Stimulated activated CD4-positive, alpha-beta T cell treated with anti-CD3 and anti-CD28 coated beads, TNF-alpha, amount 100 ng/mL, for 1 hour (primary cell): Measurements from ENCODE around the gene WWOX.

Experiments used
- DNase-seq, 3 donors: peaks; one replicate each; pipeline ENCODE4 v3.0.0-alpha.2; 2020; ENCODE audit warnings: low read depth in 3 of 3, low spot score in 1 of 3

Gene WWOX

DNA sequence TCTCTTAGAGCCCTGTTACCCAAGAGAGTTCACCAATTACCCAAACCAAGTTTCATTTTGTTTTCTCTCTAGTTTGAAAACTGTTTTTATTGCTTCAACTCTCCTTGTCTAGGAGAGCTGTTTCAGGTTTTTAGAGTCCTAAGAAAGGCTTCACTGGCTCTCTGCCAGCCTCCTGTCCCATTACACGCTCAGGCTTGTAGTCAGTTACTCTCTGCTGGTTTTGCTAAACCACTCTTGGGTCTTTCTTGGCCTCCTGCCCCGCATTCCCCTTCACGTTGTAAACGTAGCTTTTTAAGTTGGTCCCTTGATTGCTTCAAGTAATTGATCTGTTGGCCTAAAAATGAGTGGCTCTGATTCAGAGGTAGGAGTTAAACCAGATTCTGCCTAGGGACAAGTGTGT is 972.0 kb downstream of the WWOX start:
- DNase-seq: no peak

DNA sequence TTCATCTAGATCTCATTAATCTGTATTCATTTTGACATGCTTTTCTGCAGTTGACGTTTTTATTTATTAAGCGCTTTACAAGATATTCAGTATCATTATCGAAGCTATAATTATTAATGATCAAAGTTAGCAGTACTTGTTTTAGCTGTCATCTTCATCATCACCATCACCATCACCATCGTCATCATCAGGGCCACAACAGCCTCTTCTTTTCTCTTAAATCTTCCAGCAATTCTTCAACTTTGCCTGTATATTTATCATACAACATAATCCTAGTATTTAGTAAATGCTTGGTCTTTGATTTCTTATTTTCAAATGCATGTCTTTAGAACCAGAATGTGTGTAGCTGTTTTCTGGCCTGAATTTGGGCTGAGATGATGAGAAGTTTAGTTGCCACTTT is 973.1 kb downstream of the WWOX start:
- no peak for DNase-seq

DNA sequence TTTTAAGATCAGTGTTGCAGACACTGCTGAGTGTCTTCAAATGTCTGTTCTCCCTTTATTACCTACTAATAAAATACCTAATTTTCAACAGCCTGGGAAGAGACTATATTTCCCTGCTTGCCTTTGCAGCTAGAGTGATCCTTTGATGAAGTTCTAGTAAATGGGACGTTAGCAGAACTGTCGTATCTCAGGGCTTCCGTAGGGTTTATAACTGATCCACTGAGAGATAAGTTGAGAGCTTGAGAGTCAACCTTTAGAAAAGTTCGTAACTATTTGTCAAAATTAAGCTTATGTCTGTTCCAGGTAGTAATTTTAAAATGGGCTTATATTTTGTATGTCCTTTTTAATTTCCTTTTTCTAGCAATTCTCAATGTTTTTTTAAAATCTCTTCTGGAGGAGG is 974.1 kb downstream of the WWOX start:
- no peak for DNase-seq

DNA sequence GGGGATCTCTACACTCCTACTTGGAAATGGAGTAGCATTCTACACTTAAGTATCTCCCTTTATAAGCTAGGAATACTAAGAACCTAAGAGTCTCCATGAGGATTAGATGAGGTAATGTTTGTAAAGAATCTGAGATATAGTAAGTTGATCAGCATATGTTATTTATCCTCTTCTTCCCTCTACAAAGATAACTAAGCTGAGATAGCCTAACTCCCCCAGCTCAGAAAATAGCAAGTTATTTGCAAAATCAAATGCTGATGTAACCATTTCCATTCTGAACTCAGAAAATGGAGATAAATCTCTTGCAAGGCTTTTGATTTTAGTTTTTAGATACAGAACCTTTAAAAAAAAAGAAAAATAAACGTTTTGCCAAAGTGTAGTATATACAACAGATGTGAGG is 975.1 kb downstream of the WWOX start:
- no peak for DNase-seq

DNA sequence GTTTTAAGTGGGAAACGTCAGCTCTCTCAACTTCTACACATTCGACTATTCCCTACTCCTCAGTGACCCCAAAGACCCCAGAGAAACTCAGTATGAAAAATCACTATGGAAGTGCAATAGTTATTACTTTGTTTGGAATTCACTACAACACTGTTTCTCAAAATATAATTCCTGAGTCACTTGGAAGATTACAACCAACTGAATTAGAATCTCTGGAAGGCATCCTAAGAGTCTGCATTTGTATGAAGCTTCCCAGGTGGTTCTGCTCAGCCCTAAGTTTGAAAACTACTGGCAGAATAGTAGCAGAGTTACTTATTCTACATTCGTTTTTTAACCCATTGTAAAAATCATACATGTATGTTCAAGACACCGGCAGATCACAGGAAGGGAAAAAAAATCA is 975.5 kb downstream of the WWOX start:
- DNase-seq: no peak

DNA sequence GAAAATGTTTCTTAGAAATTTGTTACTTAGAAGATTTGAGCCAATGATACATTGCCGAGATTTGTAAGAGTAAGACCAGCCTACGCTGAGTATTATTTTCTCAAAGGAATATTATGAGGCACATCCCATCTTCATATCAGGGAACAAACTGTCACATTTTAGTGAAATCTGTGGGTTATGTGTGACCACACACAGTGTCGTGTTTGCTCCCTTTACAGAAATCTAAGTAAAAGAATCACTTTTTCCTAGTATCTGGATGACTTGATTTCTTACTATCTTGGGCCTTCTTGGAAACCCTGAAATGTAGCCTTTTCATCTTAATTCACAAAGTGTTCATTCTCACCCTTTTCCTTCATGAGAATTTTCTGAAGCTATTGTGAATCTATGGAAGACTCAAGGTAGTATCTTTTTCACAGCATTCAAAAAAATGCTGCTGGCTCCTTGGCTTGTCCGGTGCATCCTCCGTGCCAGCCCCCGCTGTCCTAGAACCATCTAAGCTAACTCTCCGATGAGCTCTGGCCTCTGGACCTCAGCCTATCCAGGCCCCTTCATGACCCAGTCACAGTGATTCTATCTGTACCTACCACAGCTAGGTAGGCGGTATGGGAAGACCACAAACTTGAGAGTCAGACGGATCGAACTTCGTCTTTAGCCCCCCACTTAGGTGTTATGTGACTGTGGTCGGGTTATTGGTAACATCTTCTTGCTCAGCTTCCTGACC is 976.8 kb downstream of the WWOX start:
- DNase-seq: no peak

DNA sequence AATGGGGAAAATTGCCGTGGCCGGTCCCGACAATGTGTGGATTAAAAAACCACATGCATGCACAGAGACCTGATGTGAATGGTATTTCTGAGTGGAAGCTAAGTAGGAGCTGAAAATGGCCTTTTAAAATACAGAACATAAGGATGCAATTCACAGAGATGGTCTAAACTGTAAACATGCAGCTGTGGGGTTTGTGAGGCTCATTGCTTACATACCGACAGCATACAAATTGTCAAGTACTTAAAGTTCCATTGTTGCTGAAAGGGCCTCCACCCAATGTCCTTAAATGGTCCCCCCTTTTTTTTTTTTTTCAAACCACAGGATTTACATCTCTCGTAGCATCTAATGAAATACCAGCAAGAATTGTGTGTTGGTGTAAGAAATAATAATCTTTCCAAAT is 977.9 kb downstream of the WWOX start:
- DNase-seq: no peak

DNA sequence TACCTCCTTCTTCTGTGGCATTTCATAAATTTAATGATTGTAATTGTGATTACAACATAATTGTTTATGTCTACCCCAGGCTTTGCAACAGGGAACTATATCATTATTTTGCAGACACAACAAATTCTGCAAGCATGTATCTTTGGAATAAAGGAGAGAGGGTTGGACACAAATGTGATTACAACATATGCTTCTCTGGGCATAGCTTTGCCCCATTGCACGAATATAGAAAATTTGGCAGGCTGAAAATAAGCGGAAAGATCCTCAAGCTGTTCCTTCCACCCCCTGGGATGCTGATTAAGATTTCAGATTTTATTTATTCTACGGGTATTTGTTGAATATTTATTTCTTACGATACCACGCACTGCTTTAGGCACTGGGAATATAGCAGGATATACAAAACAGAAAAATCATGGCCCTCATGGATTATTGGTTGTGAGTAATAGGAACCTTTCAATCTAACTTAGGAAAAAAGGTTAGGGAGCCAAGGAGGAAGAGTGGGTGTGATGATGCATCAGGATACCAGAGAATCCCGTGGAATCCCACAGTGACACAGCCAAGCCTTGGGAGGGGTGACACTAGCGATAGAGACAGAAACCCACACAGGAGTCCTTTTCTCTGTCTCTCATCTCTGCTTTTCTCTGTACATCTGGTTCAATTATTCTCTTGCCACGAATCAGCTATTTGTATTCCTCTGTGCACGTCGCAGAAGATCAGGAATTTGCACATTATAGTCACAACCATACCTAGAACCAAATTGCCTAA is 980.4 kb downstream of the WWOX start:
- no peak for DNase-seq

DNA sequence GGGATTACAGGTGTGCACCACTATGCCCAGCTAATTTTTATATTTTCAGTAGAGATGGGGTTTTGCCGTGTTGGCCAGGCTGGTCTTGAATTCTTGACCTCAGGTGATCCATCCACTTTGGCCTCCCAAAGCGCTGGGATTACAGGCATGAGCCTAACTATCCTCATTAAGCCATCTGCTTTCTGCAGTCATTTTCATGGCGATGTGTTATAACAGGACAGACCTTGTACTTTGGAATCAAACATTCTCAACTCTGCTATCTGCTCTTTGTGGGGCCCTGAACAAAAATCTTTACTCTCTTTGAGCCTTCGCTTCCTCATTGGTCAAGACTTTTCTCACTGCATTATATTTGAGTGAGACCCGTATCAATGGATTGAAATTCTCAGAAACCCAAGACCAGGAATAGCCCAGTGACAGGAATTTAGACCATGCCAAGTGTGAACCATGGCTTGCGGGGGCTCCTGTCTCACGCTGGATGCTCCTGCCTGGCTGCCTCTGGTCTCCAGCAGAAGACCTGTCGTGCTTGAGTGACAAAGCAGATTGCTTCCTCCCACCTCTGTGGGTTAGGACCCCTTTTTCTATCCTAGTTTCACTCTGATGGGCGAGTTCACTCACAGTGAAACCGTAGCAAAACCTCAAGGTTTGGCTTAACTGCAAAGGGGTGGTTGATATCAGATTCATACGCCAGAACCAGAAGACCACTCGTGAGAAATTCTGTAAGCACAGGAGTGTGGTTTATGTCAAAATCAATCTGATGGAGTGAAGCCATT is 982.0 kb downstream of the WWOX start:
- no peak for DNase-seq

DNA sequence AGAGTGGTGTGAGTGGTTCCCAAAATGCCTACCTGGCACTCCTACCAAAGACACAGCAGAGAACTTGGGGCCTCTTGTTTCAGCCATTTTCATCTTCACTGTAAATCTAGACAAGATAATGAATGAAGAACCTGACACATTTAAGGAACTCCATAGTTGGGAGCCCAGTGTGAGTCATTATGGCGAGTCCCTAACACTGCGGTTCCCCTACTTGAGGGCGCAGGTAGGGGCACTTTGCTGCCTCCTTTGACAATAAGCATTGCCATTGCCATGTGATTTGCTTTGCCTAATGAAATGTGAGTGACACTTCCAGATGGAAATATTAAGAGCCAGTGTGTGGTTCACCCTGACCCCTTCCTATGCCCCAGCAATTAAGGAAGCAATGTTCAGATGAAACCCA is 983.5 kb downstream of the WWOX start:
- no peak for DNase-seq

DNA sequence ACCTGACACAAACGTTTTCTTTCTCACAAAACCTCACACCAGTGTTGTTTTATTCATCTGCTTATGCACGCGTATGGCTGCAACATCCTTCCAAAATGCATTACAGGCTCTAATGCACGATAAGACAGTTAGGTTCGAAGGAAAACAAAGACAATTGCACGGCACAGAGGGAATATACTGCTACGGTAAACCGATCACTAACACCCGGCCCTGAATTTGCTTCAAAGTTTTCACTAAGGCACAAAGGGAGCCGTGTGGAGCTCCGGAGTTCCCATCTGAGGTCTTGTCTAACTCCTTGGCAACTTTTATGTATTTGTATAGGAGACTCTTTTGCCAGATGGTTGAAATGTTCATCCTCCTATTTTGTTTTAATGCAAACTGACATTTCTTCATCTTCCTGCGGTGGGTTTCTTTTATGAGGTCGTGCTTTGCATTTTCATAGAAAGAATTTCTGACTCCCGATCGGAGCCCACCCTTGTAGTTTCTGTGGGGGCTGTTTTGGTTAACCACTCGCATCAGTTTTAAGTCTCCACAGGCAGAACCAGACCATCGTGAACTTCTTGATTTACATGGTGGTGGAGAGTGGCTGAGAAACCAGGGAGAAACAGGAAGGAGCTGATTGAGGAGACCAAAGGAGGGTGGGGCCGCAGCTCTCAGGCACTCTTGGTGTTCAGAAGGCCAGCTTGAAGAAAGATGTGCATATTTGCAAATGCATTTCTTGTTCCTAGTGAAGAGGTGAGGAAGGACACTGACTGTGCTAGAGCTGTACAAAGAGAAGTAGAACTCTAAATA is 984.2 kb downstream of the WWOX start:
- no peak for DNase-seq

DNA sequence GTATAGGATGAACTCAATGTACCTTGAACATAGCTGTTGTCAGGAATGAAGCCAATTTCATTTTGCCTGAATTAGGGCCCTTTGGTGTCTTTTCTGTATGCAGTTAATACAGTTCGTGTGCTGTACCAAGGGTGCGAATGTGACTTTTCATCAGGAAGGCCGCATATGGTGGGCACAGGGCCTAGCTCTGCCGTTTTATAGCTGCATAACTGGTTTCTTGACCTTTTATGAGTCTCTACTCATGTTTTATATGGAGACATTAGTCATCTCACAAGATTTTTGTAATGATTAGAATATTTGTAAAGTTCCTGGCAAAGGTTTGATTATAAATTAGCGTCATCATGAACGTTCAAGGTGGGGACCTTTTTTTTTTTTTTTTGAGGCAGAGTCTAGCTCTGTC is 989.5 kb downstream of the WWOX start:
- DNase-seq: no peak

DNA sequence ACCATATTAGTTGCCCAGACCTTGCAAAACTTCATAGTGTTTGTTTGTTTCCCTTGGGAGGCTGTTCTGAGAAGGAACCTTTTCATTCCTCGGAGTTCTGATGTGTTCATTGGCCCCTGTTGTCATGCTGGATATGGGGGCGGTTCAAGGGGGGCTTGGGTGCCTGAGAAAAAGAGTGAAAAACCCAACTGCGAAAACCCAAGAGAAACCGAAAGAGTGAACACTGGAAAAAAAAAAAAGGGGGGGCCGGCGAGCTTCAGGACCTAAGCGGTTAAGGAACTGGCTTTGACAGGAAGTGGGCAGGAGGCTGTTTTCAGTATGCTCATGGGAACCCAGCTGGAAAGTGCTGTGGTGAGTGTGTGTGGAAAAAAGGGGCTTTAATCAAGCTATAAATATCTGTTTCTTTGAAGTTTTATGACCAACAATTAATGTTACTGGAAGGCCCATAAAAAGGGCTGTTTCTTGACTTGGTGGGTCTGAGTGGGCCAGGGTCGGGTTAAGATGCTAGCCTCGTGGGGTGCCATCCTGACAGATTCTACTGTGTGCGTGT is 990.4 kb downstream of the WWOX start:
- DNase-seq: no peak

DNA sequence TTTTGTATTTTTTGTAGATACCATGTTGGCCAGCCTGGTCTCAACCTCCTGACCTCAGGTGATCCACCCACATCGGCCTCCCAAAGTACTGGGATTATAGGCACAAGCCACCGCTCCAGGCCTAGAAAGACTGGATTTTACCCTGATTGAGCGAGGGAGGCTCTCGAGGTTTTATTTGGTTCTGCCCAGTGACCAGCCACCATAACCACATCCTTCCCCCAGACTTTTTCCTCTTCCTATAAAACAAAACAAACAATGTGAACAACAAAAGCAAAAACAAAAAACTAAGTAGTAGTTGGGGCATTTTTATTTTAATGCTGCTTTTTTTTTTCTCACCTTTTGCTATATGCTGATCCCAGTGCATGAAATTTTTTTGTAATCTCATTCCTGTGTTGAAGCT is 991.5 kb downstream of the WWOX start:
- no peak for DNase-seq

DNA sequence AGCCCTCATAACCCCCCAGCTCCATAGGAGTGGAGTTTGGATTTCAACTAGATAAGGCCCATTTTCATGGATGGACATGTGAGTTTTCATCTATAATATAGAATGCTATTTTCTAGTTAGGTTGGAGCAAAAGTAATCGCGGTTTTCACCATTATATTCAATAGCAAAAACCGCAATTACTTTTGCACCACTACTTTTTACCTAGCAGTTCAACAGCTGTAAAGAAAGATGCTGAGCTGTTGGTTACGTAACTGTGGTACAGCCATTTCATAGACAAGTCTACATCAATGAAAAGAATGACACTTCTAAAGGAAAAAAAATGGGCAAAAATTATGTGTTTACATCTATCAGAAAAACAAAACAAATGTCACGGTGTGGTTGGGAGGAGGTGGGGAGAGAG is 993.4 kb downstream of the WWOX start:
- no peak for DNase-seq

DNA sequence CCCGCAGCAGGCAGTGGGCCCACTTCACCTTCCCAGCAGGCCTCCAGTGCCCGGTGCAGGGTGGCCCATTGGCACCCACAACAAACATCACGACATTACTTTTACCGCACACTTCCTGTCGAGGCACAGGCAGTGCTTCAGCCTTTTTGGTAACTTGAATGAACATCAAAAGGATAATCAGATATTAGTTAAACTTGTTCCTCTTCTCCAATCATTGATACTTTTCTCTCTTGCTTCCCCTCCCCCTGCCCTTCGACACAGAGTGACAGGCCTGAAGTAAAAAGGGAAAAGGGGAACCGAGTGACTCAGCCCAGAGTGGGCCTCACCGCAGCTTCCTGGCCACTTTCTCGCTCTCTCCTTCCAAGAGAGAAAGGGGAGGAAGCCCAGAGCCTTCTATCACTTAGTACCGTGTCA is 994.1 kb downstream of the WWOX start:
- no peak for DNase-seq

DNA sequence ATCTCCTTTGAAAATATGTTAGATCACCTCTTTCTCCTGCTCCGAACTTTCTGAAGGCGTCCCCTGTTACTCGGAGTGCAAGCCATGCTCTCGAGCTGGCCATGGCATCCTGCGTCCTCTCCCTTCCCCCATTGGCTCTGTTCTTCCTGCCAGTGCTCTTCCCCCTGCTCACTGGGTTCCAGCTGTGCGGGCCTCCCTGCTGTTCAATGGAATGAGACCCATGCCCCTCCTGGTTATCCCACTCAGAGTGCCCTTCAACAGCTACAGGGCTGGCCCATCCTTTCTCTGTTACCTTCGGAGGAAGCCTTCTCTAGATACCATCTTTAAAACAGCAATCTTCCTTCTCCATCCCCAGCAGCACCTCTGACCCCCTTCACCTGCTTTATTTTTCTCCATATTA is 996.8 kb downstream of the WWOX start:
- DNase-seq: no peak

DNA sequence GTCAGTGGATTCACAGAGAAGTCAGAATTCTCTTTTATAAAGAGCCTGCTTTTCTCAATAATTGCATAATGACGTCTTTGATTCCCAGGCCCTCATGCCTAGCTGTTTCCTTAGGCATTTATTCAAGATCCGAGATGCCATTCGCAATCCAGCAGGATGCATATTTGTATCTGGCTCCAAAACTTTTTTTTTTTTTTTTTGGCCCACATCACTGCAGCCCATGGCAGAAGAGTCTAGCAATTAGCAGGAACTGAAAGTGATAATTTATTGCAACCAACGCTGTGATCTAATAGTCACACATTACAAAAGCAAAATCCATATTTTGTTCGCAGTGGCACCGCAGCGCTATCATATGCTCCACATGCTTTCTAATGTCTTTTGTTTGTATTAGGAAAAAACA is 997.7 kb downstream of the WWOX start:
- DNase-seq: no peak

DNA sequence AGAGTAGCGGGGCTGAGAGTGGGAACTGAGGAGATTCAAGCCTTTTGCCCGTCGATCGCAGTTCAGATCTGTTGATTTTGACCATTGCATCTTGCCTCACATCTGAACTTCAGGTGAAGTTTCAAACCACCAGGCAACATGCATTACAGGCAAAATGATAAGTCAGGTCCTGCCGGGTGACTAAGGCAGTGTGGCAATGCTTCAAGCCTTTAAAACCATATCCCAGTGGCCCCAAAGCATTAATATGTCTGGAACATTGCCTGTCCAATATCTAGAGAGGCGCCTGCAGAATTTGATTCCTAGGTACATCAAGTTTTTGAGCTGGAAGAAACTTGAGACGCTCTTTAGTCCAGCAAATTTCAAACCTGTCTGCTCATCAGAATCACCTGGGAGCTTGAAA is 998.3 kb downstream of the WWOX start:
- no peak for DNase-seq

DNA sequence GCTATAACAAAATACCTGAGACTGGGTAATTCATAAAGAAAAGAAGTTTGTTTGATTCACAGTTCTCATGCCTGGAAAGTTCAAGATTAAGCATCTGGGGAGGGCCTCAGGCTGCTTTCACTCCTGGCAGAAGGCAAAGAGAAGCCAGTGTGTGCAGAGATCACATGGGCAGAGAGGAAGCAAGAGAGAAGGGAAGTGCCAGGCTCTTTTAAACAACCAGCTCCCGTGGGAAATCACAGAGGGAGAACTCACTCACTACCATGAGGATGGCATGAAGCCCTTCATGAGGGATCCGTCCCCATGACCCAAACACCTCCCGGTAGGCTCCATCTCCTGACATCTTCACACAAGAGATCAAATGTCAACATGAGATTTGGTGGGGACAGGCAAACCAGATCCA is 999.5 kb downstream of the WWOX start:
- no peak for DNase-seq

DNA sequence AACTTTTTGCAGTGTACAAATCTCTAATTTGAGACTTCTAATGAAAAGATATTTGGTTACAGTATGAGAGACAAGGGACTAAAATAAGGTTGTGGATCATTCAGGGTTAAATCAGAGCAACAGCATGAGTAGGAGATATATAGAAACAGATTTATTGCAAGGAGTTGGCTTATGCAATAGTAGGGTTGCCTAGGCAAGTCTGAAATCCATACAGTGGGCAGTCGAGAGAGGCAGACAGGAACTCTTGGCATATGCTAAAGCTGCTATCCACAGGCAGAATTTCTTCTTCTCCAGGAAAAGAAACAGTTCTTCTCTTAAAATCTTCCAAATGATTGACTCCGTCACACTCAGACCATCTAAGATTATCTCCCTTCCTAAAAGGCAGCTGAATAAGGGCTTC is 1000.3 kb downstream of the WWOX start:
- no peak for DNase-seq
